T-cell (primary cell): ENCODE data around the gene SLC7A10. TPM values are rescaled to one million over a fixed set of nuclear protein-coding genes. Genes with fewer than 3 reads are reported as not detected.

ENCODE experiments used
- ATAC-seq, 4 experiments: fragments of 200-7000 bp in 3 of 4; fragments of 150-1000 bp in 1 of 4; cut with Tn5 transposase; replicated peaks in 1 of 4; 1 replicate in 3 of 4; 2 replicates in 1 of 4; pipeline ENCODE4 v1.10.0; 2021; ENCODE audit warnings: moderate library complexity in 3 of 4, mild to moderate bottlenecking in 2 of 4, moderate number of reproducible peaks in 1 of 4
- CTCF ChIA-PET, 2 donors: fragments of 300-600 bp; sonication (Branson Sonifier 250); formaldehyde crosslinking; loops; one replicate each; lab custom pipeline; 2022; ENCODE audit warnings: antibody characterized with exemption in 2 of 2; lab: Charles Lee
- POLR2A ChIA-PET, 2 donors: fragments of 300-600 bp; sonication (Branson Sonifier 250); formaldehyde crosslinking; loops; one replicate each; lab custom pipeline; 2022; ENCODE audit warnings: antibody characterized with exemption in 2 of 2; lab: Charles Lee
- DNase-seq, 35 experiments: peaks; one replicate each; pipeline versions ENCODE4 v3.0.0 to v3.0.0-alpha.2; 2013 to 2023
- H3K27ac ChIP-seq: one replicate; pipeline ENCODE4 v1.5.1; 2013; ENCODE audit warnings: low read length
- H3K27me3 ChIP-seq, 2 experiments: replicated peaks in 1 of 2; 1 replicate in 1 of 2; 2 replicates in 1 of 2; pipeline versions ENCODE4 v1.6.1 to v1.7.0; 2013; ENCODE audit warnings: low read length in 1 of 2, mixed read lengths in 1 of 2; ENCODE audit not compliant: control insufficient read depth in 2 of 2, insufficient read depth in 2 of 2; ENCODE audit errors: extremely low read depth in 1 of 2
- H3K36me3 ChIP-seq, 2 donors: 1 replicate in 1 of 2; 2 replicates in 1 of 2; pipeline versions ENCODE4 v1.6.1 to v1.7.0; 2013; ENCODE audit warnings: low read length in 1 of 2; ENCODE audit not compliant: control insufficient read depth in 2 of 2, insufficient read depth in 1 of 2; ENCODE audit errors: extremely low read depth in 1 of 2
- H3K4me1 ChIP-seq, 2 experiments: 1 replicate in 1 of 2; 2 replicates in 1 of 2; pipeline versions ENCODE4 v1.6.1 to v1.7.0; 2013; ENCODE audit warnings: low read length in 2 of 2, mixed read lengths in 1 of 2; ENCODE audit not compliant: insufficient read depth in 2 of 2, control insufficient read depth in 1 of 2; ENCODE audit errors: extremely low read depth in 1 of 2
- H3K4me3 ChIP-seq, 2 donors: 1 replicate in 1 of 2; 2 replicates in 1 of 2; pipeline versions ENCODE4 v1.5.1 to v1.7.0; 2013; ENCODE audit warnings: mild to moderate bottlenecking in 2 of 2, low read length in 1 of 2, moderate library complexity in 1 of 2; ENCODE audit not compliant: control insufficient read depth in 1 of 2; ENCODE audit errors: extremely low read depth in 1 of 2
- H3K9me3 ChIP-seq: 2 replicates; pipeline ENCODE4 v1.7.0; 2013
- H3K27ac Mint-ChIP-seq, 2 donors: one replicate each; pipeline ENCODE4 v1.8.0; 2020 to 2021; ENCODE audit warnings: mild to moderate bottlenecking in 2 of 2, mixed read lengths in 2 of 2
- H3K27me3 Mint-ChIP-seq, 2 donors: one replicate each; pipeline ENCODE4 v1.8.0; 2021 to 2022; ENCODE audit warnings: mixed read lengths in 2 of 2
- H3K36me3 Mint-ChIP-seq: one replicate; pipeline ENCODE4 v1.8.0; 2021; ENCODE audit warnings: mixed read lengths
- H3K4me1 Mint-ChIP-seq, 3 donors: one replicate each; pipeline ENCODE4 v1.8.0; 2020 to 2022; ENCODE audit warnings: mixed read lengths in 3 of 3, mild to moderate bottlenecking in 1 of 3
- H3K4me3 Mint-ChIP-seq, 3 donors: one replicate each; pipeline ENCODE4 v1.8.0; 2020 to 2022; ENCODE audit warnings: mild to moderate bottlenecking in 3 of 3, mixed read lengths in 3 of 3, moderate library complexity in 3 of 3
- H3K9me3 Mint-ChIP-seq, 3 donors: one replicate each; pipeline ENCODE4 v1.8.0; 2020 to 2022; ENCODE audit warnings: mixed read lengths in 3 of 3
- WGBS: methylation state at CpG from one replicate; pipeline ENCODE4 v1.1.5; 2013; ENCODE audit warnings: missing lambda C conversion rate; ENCODE audit not compliant: insufficient coverage; 5-methylcytosine and 5-hydroxymethylcytosine counted together
- total RNA-seq, 35 experiments: library from RNA in 6 of 35; stranded (reverse) in 6 of 35; fragments of 120-200 nt in 1 of 35; gene quantifications; one replicate each; pipeline versions ENCODE4 v1.2.1 to v1.2.4 and lab custom pipeline; 2013 to 2026

The SLC7A10 gene
- total RNA-seq, 5 donors from 2014 or later (not counting 1 experiment from before 2014, with no cell fraction given): not detected

DNA sequence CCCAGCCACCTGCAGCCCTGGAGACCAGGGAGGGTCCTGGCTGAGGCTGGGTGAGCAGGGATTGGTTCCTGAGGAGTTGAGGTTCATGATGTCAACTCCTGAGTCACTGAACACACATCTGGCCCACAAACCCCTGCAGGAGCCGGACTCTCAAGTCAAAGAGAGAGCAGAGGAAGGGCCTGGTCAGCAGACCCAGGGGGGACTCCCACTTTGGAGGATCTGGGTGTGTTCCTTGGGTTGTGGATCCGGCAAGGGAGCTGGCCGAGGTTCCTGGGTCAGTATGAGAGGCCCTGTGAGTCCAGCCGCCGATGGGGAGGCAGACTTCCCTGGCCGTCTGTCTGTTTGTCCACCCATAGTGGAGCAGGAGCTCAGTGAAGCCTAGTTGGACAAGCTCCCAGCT is 4.0 kb downstream of the SLC7A10 start:
- H3K27ac ChIP-seq: no peak overlapping the region
- no peaks in the 10 kb centered on the region for H3K9me3 ChIP-seq
- Mint-ChIP-seq H3K4me3 (no peak overlapping the region), H3K27me3 (peaks cover 30 to 51% of the 10 kb centered on the region in 2 donors), H3K4me1 (peaks cover 10% of the 10 kb centered on the region in 3 donors), H3K9me3 (no peaks in the 10 kb centered on the region), H3K27ac (no peak overlapping the region), H3K36me3 (no peaks in the 10 kb centered on the region)
- ChIA-PET CTCF (no interaction called here), POLR2A (no interaction called here)
- 85% methylated on average over 4 of the region's 6 CpGs for WGBS
- H3K36me3 ChIP-seq: no peaks in the 10 kb centered on the region
- H3K27me3 ChIP-seq: peaks cover 5 to 67% of the 10 kb centered on the region in 2 experiments
- no peak for ATAC-seq
- no peak for DNase-seq
- no peak overlapping the region for H3K4me3 ChIP-seq
- H3K4me1 ChIP-seq: peaks cover 0 to 16% of the 10 kb centered on the region in 2 experiments

- no peaks in the 10 kb centered on the region for H3K9me3 ChIP-seq
- peaks cover 5 to 62% of the 10 kb centered on the region in 2 experiments for H3K27me3 ChIP-seq
- no peak overlapping the region for H3K27ac ChIP-seq
- ATAC-seq (no peak), DNase-seq (no peak)
- Mint-ChIP-seq H3K27me3 (peaks cover 21 to 44% of the 10 kb centered on the region in 2 donors), H3K4me1 (peaks cover under 1 to 3% (median 3%) of the 10 kb centered on the region in 3 donors), H3K36me3 (no peaks in the 10 kb centered on the region), H3K9me3 (no peaks in the 10 kb centered on the region), H3K27ac (no peak overlapping the region), H3K4me3 (no peak overlapping the region)
- no peak overlapping the region for H3K4me3 ChIP-seq
- ChIA-PET POLR2A (no interaction called here), CTCF (no interaction called here)
- 83% methylated on average over 9 of the region's 9 CpGs for WGBS
- H3K4me1 ChIP-seq: peaks cover 0 to 7% of the 10 kb centered on the region in 2 experiments
- no peaks in the 10 kb centered on the region for H3K36me3 ChIP-seq
Measured at GRCh38 chr19:33220735-33221134, 4.9 kb downstream of the SLC7A10 start.

GRCh38 chr19:33220115-33220514 is 5.5 kb downstream of the SLC7A10 start:
- ATAC-seq (no peak), DNase-seq (no peak)
- H3K36me3 ChIP-seq: no peaks in the 10 kb centered on the region
- H3K9me3 Mint-ChIP-seq: no peaks in the 10 kb centered on the region
- no peaks in the 10 kb centered on the region for H3K36me3 Mint-ChIP-seq
- H3K4me1 Mint-ChIP-seq: peaks cover 0 to 3% (median 3%) of the 10 kb centered on the region in 3 donors
- POLR2A ChIA-PET: no interaction called here
- CTCF ChIA-PET: no interaction called here
- peaks cover 4 to 58% of the 10 kb centered on the region in 2 experiments for H3K27me3 ChIP-seq
- H3K9me3 ChIP-seq: no peaks in the 10 kb centered on the region
- H3K4me3 Mint-ChIP-seq: no peak overlapping the region
- H3K27ac Mint-ChIP-seq: no peak overlapping the region
- peaks cover 21 to 43% of the 10 kb centered on the region in 2 donors for H3K27me3 Mint-ChIP-seq
- peaks cover 0 to 3% of the 10 kb centered on the region in 2 experiments for H3K4me1 ChIP-seq
- H3K4me3 ChIP-seq: no peak overlapping the region
- 89% methylated on average over 14 of the region's 18 CpGs for WGBS
- H3K27ac ChIP-seq: no peak overlapping the region

GRCh38 chr19:33219261-33219815 is 6.3 kb downstream of the SLC7A10 start:
- ChIA-PET CTCF (no interaction called here), POLR2A (no interaction called here)
- 76% methylated on average over 7 of the region's 12 CpGs for WGBS
- no peaks in the 10 kb centered on the region for H3K4me1 ChIP-seq
- Mint-ChIP-seq H3K4me3 (no peak overlapping the region), H3K9me3 (no peaks in the 10 kb centered on the region), H3K36me3 (no peaks in the 10 kb centered on the region), H3K4me1 (no peaks in the 10 kb centered on the region), H3K27ac (no peak overlapping the region), H3K27me3 (peaks cover 18 to 35% of the 10 kb centered on the region in 2 donors)
- H3K4me3 ChIP-seq: no peak overlapping the region
- no peaks in the 10 kb centered on the region for H3K9me3 ChIP-seq
- H3K27ac ChIP-seq: no peak overlapping the region
- no peaks in the 10 kb centered on the region for H3K36me3 ChIP-seq
- DNase-seq (no peak), ATAC-seq (no peak)
- peaks cover 2 to 51% of the 10 kb centered on the region in 2 experiments for H3K27me3 ChIP-seq

DNA sequence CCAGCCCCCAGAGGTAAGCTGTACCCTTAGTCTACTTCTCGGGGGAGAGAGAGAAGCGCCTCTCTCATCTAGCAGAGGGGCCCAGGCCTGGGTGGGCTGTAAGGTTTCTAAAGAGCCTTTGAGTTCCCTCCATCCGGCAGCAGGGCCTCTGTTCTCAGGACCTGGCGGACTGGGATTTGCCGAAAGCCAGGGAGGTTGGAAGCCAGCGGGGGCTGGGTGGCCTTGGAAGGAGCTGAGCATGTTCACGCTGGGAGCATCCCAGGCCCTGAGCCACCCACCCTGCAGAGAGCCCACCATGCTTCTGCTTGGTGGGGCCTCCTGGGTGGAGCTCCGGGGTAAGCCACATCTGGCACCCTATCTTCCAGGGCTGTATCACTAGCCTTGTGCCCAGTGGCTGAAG is 7.8 kb downstream of the SLC7A10 start:
- H3K36me3 ChIP-seq: no peaks in the 10 kb centered on the region
- H3K27me3 Mint-ChIP-seq: peaks cover 15 to 23% of the 10 kb centered on the region in 2 donors
- no peaks in the 10 kb centered on the region for H3K9me3 ChIP-seq
- H3K27ac ChIP-seq: no peak overlapping the region
- no peak overlapping the region for H3K27ac Mint-ChIP-seq
- ATAC-seq: no peak
- CTCF ChIA-PET: interaction anchor here in 1 of 2 donors (0.5 kb wide), 1 partner anchor 66 kb away, joined by 3 read pairs; no protein-coding TSS in a partner anchor
- H3K36me3 Mint-ChIP-seq: no peaks in the 10 kb centered on the region
- no peak overlapping the region for H3K4me3 Mint-ChIP-seq
- no peaks in the 10 kb centered on the region for H3K4me1 ChIP-seq
- WGBS: 96% methylated on average over 6 of the region's 8 CpGs
- DNase-seq: no peak
- no peak overlapping the region for H3K4me3 ChIP-seq
- H3K9me3 Mint-ChIP-seq: no peaks in the 10 kb centered on the region
- POLR2A ChIA-PET: no interaction called here
- no peaks in the 10 kb centered on the region for H3K4me1 Mint-ChIP-seq
- H3K27me3 ChIP-seq: peaks cover 0 to 38% of the 10 kb centered on the region in 2 experiments

DNA sequence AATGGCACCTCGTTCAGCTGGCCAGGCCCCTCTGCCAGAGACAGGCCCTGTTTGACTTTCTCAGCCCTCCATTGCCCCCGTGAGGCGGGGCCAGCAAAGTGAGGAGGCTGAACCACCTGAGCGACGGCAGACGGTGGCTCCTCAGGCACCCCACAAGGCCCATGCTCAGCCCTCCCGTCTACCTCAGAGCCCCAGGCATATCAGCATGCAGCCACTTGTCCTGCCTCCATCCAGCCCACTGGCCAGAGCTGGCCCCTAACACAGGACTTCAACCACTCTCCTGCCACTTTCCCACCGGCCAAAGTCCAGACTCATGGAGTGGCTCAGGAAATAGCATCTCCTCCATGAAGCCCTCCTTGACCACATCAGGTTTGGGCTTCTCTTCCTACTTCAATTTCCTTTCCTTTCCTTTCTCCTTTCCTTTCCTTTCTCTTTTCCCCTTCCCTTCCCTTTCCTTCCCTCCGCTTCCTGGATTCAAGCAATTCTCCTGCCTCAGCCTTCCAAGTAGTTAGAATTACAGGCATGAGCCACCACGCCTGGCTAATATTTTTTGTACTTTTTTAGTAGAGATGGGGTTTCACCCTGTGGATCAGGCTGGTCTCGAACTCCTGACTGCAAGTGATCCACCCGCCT is 9.3 kb downstream of the SLC7A10 start:
- peaks cover 10 to 14% of the 10 kb centered on the region in 2 donors for H3K27me3 Mint-ChIP-seq
- Histone ChIP-seq H3K4me3 (no peak overlapping the region), H3K9me3 (no peaks in the 10 kb centered on the region), H3K4me1 (no peaks in the 10 kb centered on the region), H3K36me3 (no peaks in the 10 kb centered on the region), H3K27me3 (peaks cover 0 to 25% of the 10 kb centered on the region in 2 experiments), H3K27ac (no peak overlapping the region)
- ATAC-seq (no peak), DNase-seq (no peak)
- H3K9me3 Mint-ChIP-seq: no peaks in the 10 kb centered on the region
- H3K27ac Mint-ChIP-seq: no peak overlapping the region
- CTCF ChIA-PET: no interaction called here
- POLR2A ChIA-PET: no interaction called here
- no peaks in the 10 kb centered on the region for H3K4me1 Mint-ChIP-seq
- no peak overlapping the region for H3K4me3 Mint-ChIP-seq
- no peaks in the 10 kb centered on the region for H3K36me3 Mint-ChIP-seq
- WGBS: 70% methylated on average over 12 of the region's 12 CpGs
